IPS-18a (cell line): ENCODE results near the gene MUSTN1.

Experiments
- H3K27ac ChIP-seq: one replicate; pipeline ENCODE4 v1.5.1; 2013; ENCODE audit warnings: low read length
- H3K27me3 ChIP-seq: one replicate; pipeline ENCODE4 v1.6.1; 2013; ENCODE audit warnings: mild to moderate bottlenecking, low read length; ENCODE audit not compliant: control insufficient read depth, insufficient read depth
- H3K36me3 ChIP-seq: one replicate; pipeline ENCODE4 v1.6.1; 2013; ENCODE audit warnings: low read depth, low read length; ENCODE audit not compliant: control insufficient read depth
- H3K4me1 ChIP-seq: one replicate; pipeline ENCODE4 v1.6.1; 2013; ENCODE audit warnings: low read depth, low read length; ENCODE audit not compliant: control insufficient read depth
- H3K4me3 ChIP-seq: one replicate; pipeline ENCODE4 v1.5.1; 2013; ENCODE audit warnings: low read length
- H3K9ac ChIP-seq: one replicate; pipeline ENCODE4 v1.6.1; 2013; ENCODE audit warnings: mild to moderate bottlenecking, low read length, moderate library complexity
- H3K9me3 ChIP-seq: one replicate; pipeline ENCODE4 v1.6.1; 2013; ENCODE audit warnings: low read depth, low read length; ENCODE audit not compliant: control insufficient read depth

The MUSTN1 gene

DNA sequence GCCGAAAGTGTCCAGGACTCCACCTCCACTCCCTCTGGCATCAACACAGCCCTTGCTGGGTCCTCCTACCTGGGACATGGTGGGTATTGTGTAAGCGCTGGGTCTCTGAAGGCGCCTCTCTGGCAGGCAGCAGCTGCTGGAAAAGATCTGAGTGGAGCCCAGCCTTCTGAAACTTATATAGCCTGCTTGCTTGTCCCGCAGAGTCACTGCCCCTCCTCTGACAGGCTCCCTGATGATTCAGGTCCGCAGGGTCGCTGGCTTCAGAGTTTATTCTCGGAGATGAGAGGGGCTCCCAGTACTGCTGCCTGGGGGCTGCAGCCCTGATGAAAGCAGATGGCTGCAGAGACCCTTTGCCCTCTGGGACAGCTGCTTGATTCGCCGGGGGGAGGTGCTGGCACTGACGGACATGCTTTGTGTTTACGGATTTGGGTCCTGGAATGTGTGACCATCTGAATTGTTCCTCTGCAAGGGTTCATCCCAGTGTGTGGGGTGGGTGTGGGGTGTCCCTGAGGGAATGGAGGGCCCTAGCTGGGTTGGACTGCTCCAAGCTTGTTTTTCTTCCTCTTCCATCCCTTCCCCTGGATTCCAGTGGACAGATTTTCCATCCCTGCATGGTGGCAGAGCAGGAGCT is at the start of gene MUSTN1:
MUSTN1 (minus strand) TSS at position 149 of the 631 bp plus-strand sequence; CDS start at position 78, 71 bp downstream.
- Histone ChIP-seq H3K9ac (no peak within 1 kb of the TSS), H3K4me1 (peaks cover 6% of the 10 kb centered on the region), H3K27ac (no peak within 1 kb of the TSS)

DNA sequence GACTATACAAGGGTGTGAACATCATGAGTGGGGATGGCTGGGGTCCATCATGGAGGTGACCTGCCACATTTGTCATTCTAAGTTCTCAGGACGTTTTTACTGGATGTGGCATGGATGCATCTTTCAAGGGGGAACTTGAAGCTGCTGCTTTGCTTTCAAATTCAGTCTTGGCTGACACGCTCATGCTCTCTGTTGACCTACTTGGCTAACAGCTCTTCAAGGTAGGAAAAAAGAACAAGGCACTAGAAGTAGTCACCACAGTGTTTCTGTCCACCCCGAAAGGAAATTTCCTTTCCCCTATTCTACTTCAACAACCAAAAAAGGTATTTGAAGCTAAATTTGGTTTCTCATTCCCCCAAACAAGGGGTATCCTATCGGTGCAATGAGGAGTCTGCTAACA is 47.6 kb upstream of the MUSTN1 start:
- no peaks in the 10 kb centered on the region for H3K36me3 ChIP-seq
- no peak overlapping the region for H3K4me3 ChIP-seq
- no peaks in the 10 kb centered on the region for H3K27me3 ChIP-seq
- H3K9ac ChIP-seq = no peak overlapping the region
- H3K4me1 ChIP-seq = no peaks in the 10 kb centered on the region
- no peaks in the 10 kb centered on the region for H3K9me3 ChIP-seq
- no peak overlapping the region for H3K27ac ChIP-seq

More for the DNA sequence above, at the start of gene MUSTN1:
- H3K4me3 ChIP-seq = no peak within 1 kb of the TSS
- no peaks in the 10 kb centered on the region for H3K36me3 ChIP-seq
- H3K9me3 ChIP-seq = no peaks in the 10 kb centered on the region
- no peaks in the 10 kb centered on the region for H3K27me3 ChIP-seq

DNA sequence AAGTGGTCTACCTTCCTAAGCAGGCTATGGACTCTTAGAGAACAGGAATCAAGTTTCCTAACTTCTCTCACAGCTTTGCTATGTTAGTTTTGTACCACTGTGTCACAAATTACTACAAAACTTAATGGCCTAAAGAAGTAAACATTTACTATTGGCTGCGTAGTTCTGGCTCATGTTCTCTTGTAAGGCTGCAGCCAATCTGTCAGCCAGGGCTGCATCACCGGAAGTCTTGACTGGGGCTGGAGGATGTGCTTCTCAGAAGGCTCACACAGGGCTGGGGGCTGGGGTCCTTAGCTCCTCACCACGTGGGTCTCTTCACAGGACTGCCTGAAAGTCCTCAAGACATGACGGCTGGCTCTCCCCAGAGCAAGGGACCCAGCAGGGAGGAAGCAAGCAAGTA is 47.1 kb upstream of the MUSTN1 start:
- Histone ChIP-seq H3K4me3 (no peak overlapping the region), H3K9ac (no peak overlapping the region), H3K27me3 (no peaks in the 10 kb centered on the region), H3K9me3 (no peaks in the 10 kb centered on the region), H3K4me1 (no peaks in the 10 kb centered on the region), H3K27ac (no peak overlapping the region), H3K36me3 (no peaks in the 10 kb centered on the region)

DNA sequence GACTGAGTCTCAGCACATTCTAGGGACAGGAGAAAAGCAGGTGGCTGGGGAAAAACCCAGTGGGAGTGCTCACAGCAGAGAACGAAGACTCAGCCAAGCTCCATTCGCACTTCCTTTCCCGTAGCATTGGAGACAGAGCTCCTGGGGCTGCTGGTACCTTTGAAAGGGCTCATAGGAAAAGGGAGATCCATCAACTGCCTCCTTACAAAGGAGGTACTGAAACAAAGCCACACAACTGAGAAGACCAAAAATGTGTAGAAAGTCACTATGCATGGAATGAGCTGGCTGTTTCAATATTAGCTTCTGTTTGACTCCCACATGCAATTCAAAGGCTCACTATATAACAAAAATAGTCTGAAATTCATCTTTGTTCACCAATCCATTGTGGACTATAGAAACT is 45.7 kb upstream of the MUSTN1 start:
- Histone ChIP-seq H3K27me3 (no peaks in the 10 kb centered on the region), H3K27ac (no peak overlapping the region), H3K9me3 (no peaks in the 10 kb centered on the region), H3K9ac (no peak overlapping the region), H3K36me3 (no peaks in the 10 kb centered on the region), H3K4me1 (peaks cover 4% of the 10 kb centered on the region), H3K4me3 (no peak overlapping the region)

DNA sequence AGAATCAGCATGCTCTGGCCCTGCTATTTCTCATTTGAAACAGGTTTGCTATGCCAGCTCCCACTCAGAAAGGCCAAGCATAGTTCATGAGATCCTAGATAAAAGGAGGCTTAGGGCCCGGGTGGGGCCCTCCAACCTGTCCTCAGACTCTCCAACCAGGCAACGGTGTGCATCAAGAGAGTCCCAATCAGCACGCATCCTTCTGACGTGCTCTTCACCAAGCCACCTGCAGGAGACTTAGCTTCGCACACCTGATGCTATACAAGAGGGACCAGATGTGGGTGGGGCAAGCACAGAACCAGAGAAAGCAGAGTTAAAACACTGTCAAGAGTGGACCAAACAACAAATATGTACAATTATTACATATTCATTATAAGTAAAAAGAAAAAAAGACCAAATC is 45.2 kb upstream of the MUSTN1 start:
- no peak overlapping the region for H3K9ac ChIP-seq
- no peaks in the 10 kb centered on the region for H3K27me3 ChIP-seq
- H3K4me1 ChIP-seq = peaks cover 6% of the 10 kb centered on the region
- no peak overlapping the region for H3K4me3 ChIP-seq
- H3K27ac ChIP-seq = no peak overlapping the region
- H3K9me3 ChIP-seq = no peaks in the 10 kb centered on the region
- no peaks in the 10 kb centered on the region for H3K36me3 ChIP-seq

DNA sequence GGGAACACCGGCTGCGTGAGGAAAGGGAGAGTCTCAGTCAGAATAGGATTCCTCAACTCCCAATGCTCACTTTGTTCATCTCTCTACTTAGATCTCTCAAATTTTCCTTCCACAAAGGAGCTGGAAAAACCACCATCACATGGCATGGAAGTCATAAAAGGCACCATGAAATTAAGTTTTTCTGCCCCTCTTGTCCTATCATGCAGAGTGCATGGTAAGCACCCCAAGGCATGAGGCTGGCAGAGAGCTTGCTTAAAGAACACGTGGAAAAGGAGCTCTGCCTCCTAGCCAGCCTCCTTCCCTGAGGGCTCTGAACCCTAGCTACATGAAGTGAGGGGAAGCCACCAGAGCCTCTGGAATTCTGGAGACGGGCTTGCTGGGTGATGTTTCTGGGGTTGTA is 44.8 kb upstream of the MUSTN1 start:
- Histone ChIP-seq H3K4me3 (no peak overlapping the region), H3K9me3 (no peaks in the 10 kb centered on the region), H3K9ac (no peak overlapping the region)

GRCh38 chr3:52879090-52879489 is 44.3 kb upstream of the MUSTN1 start:
- no peak overlapping the region for H3K4me3 ChIP-seq
- H3K9me3 ChIP-seq = no peaks in the 10 kb centered on the region
- peaks cover 6% of the 10 kb centered on the region for H3K4me1 ChIP-seq
- H3K9ac ChIP-seq = no peak overlapping the region
- H3K27me3 ChIP-seq = no peaks in the 10 kb centered on the region
- H3K27ac ChIP-seq = no peak overlapping the region
- H3K36me3 ChIP-seq = no peaks in the 10 kb centered on the region

More for the DNA sequence above, 44.8 kb upstream of the MUSTN1 start:
- Histone ChIP-seq H3K27ac (no peak overlapping the region), H3K27me3 (no peaks in the 10 kb centered on the region), H3K36me3 (no peaks in the 10 kb centered on the region), H3K4me1 (peaks cover 6% of the 10 kb centered on the region)

GRCh38 chr3:52877085-52877484 is 42.3 kb upstream of the MUSTN1 start:
- no peaks in the 10 kb centered on the region for H3K27me3 ChIP-seq
- no peaks in the 10 kb centered on the region for H3K36me3 ChIP-seq
- H3K27ac ChIP-seq = no peak overlapping the region
- no peak overlapping the region for H3K4me3 ChIP-seq
- no peaks in the 10 kb centered on the region for H3K9me3 ChIP-seq
- peaks cover 6% of the 10 kb centered on the region for H3K4me1 ChIP-seq
- no peak overlapping the region for H3K9ac ChIP-seq

DNA sequence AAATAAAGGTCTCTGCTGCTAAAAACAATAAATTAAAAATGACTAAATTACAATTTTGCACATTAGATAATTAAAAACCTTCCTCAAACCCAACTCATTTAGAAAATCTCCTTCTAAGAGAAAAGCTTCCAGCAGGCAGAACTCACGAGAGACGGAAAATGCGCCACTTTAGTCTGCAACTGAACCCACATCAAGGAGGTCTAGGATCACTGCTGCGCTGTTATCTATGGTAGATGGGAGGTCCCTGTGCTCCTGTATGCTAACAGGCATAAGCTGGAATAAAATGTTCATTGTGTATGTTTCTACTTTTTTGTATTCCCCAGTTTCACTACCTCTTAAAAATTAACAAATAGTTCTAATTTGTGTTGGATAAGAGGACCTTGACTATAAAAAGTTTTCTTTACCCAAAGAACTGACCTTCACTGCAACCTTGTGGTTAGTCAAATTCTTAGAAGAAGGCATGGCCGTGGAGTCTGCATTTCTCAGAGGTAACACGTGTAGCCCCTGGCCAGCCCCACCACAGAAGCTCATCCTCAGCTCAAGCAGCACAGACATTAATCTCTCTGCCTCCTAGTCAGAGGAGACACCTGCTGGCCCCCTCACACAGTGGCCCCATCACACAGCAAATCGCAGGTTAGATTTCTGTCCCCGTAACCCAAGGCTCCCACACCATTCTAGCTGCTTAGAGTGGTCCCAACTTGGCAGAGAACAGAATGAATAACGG is 40.2 kb upstream of the MUSTN1 start:
- Histone ChIP-seq H3K27ac (no peak overlapping the region), H3K4me3 (no peak overlapping the region), H3K4me1 (peaks cover 6% of the 10 kb centered on the region), H3K9me3 (no peaks in the 10 kb centered on the region), H3K9ac (no peak overlapping the region), H3K27me3 (no peaks in the 10 kb centered on the region), H3K36me3 (no peaks in the 10 kb centered on the region)

DNA sequence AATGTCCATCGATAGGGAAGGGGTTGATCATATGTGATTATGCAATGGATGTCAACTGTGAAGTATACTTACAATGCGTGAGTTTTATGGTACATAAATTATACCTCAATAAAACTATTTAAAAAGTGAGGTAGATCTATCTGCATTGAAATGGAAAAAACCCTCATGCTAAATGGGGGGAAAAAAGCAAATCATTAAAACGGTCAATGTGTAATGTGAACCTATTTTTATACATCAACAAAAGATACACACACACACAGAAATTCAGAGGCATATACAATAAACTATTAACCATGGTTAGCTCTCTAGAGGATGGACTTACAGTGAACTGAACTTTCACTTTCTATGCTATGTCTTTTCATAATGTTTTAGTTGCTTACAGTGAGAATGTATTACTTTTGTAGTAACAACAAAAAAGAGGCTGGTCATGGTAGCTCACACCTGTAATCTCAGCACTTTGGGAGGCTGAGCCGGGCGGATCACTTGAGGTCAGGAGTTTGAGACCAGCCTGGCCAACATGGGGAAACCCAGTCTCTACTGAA is 39.4 kb upstream of the MUSTN1 start:
- no peaks in the 10 kb centered on the region for H3K9me3 ChIP-seq
- no peak overlapping the region for H3K9ac ChIP-seq
- H3K36me3 ChIP-seq = no peaks in the 10 kb centered on the region
- H3K27me3 ChIP-seq = no peaks in the 10 kb centered on the region
- no peak overlapping the region for H3K4me3 ChIP-seq
- H3K4me1 ChIP-seq = peaks cover 6% of the 10 kb centered on the region
- no peak overlapping the region for H3K27ac ChIP-seq

- Histone ChIP-seq H3K9me3 (no peaks in the 10 kb centered on the region), H3K4me1 (peaks cover 6% of the 10 kb centered on the region), H3K4me3 (no peak overlapping the region), H3K9ac (no peak overlapping the region), H3K36me3 (no peaks in the 10 kb centered on the region), H3K27ac (no peak overlapping the region), H3K27me3 (no peaks in the 10 kb centered on the region)
Observed at GRCh38 chr3:52873433-52874159, 38.8 kb upstream of the MUSTN1 start.
